SIG-M5 (cell line): ENCODE measurements around the gene TMEM59.

ENCODE experiments used
- DNase-seq: peaks from one replicate; lab custom pipeline; 2025; lab: John Stamatoyannopoulos, UW

Gene TMEM59

GRCh38 chr1:53982034-53982762 lies 70.8 kb downstream of the TMEM59 start:
- no peak for DNase-seq

- no peak for DNase-seq
Observed at GRCh38 chr1:53981220-53981619, 71.8 kb downstream of the TMEM59 start.

- no peak for DNase-seq
Observed at GRCh38 chr1:53979712-53980450, 73.1 kb downstream of the TMEM59 start.
